Fibroblast of villous mesenchyme (primary cell): ENCODE measurements around the gene ATP8B1. TPM values are rescaled to one million over a fixed set of nuclear protein-coding genes. Genes with fewer than 3 reads are reported as not detected.

Experiments
- DNase-seq: peaks from one replicate; pipeline ENCODE4 v3.0.0-alpha.2; 2010; ENCODE audit warnings: low read depth
- H3K4me3 ChIP-seq: 2 replicates; pipeline ENCODE4 v1.5.1; 2011; ENCODE audit warnings: low read depth, mild to moderate bottlenecking, low read length
- CTCF ChIP-seq: IDR thresholded peaks from 2 replicates; pipeline ENCODE4 v1.5.1; 2012; ENCODE audit warnings: low read depth, mild to moderate bottlenecking, low read length; ENCODE audit not compliant: insufficient read depth
- total RNA-seq: library from RNA; depleted of rRNA; stranded (reverse); fragments of >200 nt; gene quantifications from 2 replicates; pipeline ENCODE4 v1.2.3, GENCODE V29; 2012

Gene ATP8B1
- total RNA-seq, 1 donor: 26.3 TPM

GRCh38 chr18:57697426-57697825 is 105.7 kb downstream of the ATP8B1 start:
- H3K4me3 ChIP-seq: no peak overlapping the region
- TF ChIP-seq CTCF: no peak
- DNase-seq: no peak

GRCh38 chr18:57696271-57696670 is 106.8 kb downstream of the ATP8B1 start:
- DNase-seq: no peak
- no peak for TF ChIP-seq CTCF

GRCh38 chr18:57691363-57691762 is 111.8 kb downstream of the ATP8B1 start:
- no peak for DNase-seq
- no peak overlapping the region for H3K4me3 ChIP-seq
- TF ChIP-seq CTCF: no peak

More at GRCh38 chr18:57696271-57696670, 106.8 kb downstream of the ATP8B1 start:
- no peak overlapping the region for H3K4me3 ChIP-seq

- no peak for TF ChIP-seq CTCF
- H3K4me3 ChIP-seq: no peak overlapping the region
- no peak for DNase-seq
Measured at GRCh38 chr18:57687970-57688369, 115.1 kb downstream of the ATP8B1 start.

GRCh38 chr18:57683470-57683869 is 119.6 kb downstream of the ATP8B1 start:
- no peak for TF ChIP-seq CTCF
- no peak overlapping the region for H3K4me3 ChIP-seq

GRCh38 chr18:57677262-57678211 is 125.6 kb downstream of the ATP8B1 start:
- no peak overlapping the region for H3K4me3 ChIP-seq
- TF ChIP-seq CTCF: no peak
- DNase-seq: no peak

More at GRCh38 chr18:57683470-57683869, 119.6 kb downstream of the ATP8B1 start:
- DNase-seq: no peak

GRCh38 chr18:57674891-57675290 is 128.2 kb downstream of the ATP8B1 start:
- no peak for DNase-seq
- H3K4me3 ChIP-seq: no peak overlapping the region
- TF ChIP-seq CTCF: no peak
